Renal cortical epithelial cell (primary cell): Measurements from ENCODE around the gene SNRPE. TPM values are rescaled to one million over a fixed set of nuclear protein-coding genes. Genes with fewer than 3 reads are reported as not detected.
"Not testable (repeated sequence)": the region's sequence is repeated elsewhere in the genome, so short reads cannot be mapped to it uniquely, and the experiment has no call there.

ENCODE experiments used
- DNase-seq: peaks from one replicate; pipeline ENCODE4 v3.0.0-alpha.2; 2011; ENCODE audit warnings: low read depth
- total RNA-seq: library from RNA; depleted of rRNA; stranded (reverse); fragments of >200 nt; gene quantifications from 2 replicates; pipeline ENCODE4 v1.2.3, GENCODE V29; 2014

SNRPE gene
- 68.8 and 71.7 TPM in 2 replicates for total RNA-seq

GRCh38 chr1:203861379-203862184 is at the start of gene SNRPE:
Gene SNRPE, plus strand, starts transcription at chr1:203861599. Its CDS starts 61 bp downstream, at chr1:203861660.
- DNase-seq, result peak; percentile 95

- DNase-seq, result no peak
These were observed 47.6 kb upstream of the SNRPE start for GRCh38 chr1:203813581-203814341.

- DNase-seq, result no peak
These were observed 43.0 kb upstream of the SNRPE start for GRCh38 chr1:203818399-203818798.

GRCh38 chr1:203823306-203823705 is 38.1 kb upstream of the SNRPE start:
- no peak for DNase-seq

GRCh38 chr1:203826175-203826574 is 35.2 kb upstream of the SNRPE start:
- no peak for DNase-seq

- DNase-seq, result no peak
These were observed 33.4 kb upstream of the SNRPE start for GRCh38 chr1:203828002-203828401.

- DNase-seq, result no peak
These were observed 32.9 kb upstream of the SNRPE start for GRCh38 chr1:203828503-203828902.

GRCh38 chr1:203829247-203829646 is 32.2 kb upstream of the SNRPE start:
- not testable (repeated sequence) for DNase-seq

- no peak for DNase-seq
These were observed 25.9 kb upstream of the SNRPE start for GRCh38 chr1:203835476-203835875.

- peak; percentile 51 for DNase-seq
These were observed 22.3 kb upstream of the SNRPE start for GRCh38 chr1:203839081-203839480.

- no peak for DNase-seq
These were observed 21.1 kb upstream of the SNRPE start for GRCh38 chr1:203840208-203840808.

GRCh38 chr1:203842559-203842876 is 18.9 kb upstream of the SNRPE start:
- DNase-seq, result no peak

GRCh38 chr1:203843435-203843834 is 18.0 kb upstream of the SNRPE start:
- no peak for DNase-seq

GRCh38 chr1:203853112-203853511 is 8.3 kb upstream of the SNRPE start:
- not testable (repeated sequence) for DNase-seq

GRCh38 chr1:203858055-203858454 is 3.3 kb upstream of the SNRPE start:
- DNase-seq, result peak; percentile 41

GRCh38 chr1:203858975-203859374 is 2.4 kb upstream of the SNRPE start:
- DNase-seq, result no peak

- peak; percentile 79 for DNase-seq
These were observed 888 bp upstream of the SNRPE start for GRCh38 chr1:203860396-203861025.

- no peak for DNase-seq
These were observed 6.4 kb downstream of the SNRPE start for GRCh38 chr1:203867802-203868201.

- peak; percentile 23 for DNase-seq
These were observed 8.8 kb downstream of the SNRPE start for GRCh38 chr1:203870245-203870644.

- DNase-seq, result peak; percentile 67
These were observed 9.9 kb downstream of the SNRPE start for GRCh38 chr1:203871114-203871880.

GRCh38 chr1:203873094-203873493 is 11.7 kb downstream of the SNRPE start:
- DNase-seq, result no peak
